Astrocyte (in vitro differentiated cells and primary cell): ENCODE data around the gene APBB1. TPM values are rescaled to one million over a fixed set of nuclear protein-coding genes. Genes with fewer than 3 reads are reported as not detected.

ENCODE experiments used
- DNase-seq: peaks from one replicate; pipeline ENCODE4 v3.0.0-alpha.2; 2010; ENCODE audit warnings: low read depth
- FAIRE-seq: peaks from 2 replicates; lab custom pipeline; 2011; peaks lifted over from hg19 to GRCh38; lab: Jason Lieb, UNC
- H2AFZ ChIP-seq: 2 replicates; pipeline ENCODE4 v1.6.0; 2012; ENCODE audit warnings: low read depth, low read length, inconsistent platforms
- H3K27ac ChIP-seq: 2 replicates; pipeline ENCODE4 v1.5.1; 2011; ENCODE audit warnings: low read depth, low read length, inconsistent platforms
- H3K27me3 ChIP-seq: 2 replicates; pipeline ENCODE4 v1.6.0; 2011; ENCODE audit warnings: low read length, inconsistent platforms; ENCODE audit not compliant: insufficient read depth
- H3K36me3 ChIP-seq: 2 replicates; pipeline ENCODE4 v1.5.1; 2011; ENCODE audit warnings: low read length, inconsistent platforms; ENCODE audit not compliant: insufficient read depth
- H3K4me1 ChIP-seq: 2 replicates; pipeline ENCODE4 v1.5.1; 2011; ENCODE audit warnings: low read length, inconsistent platforms; ENCODE audit not compliant: insufficient read depth
- H3K4me2 ChIP-seq: 2 replicates; pipeline ENCODE4 v1.6.0; 2012; ENCODE audit warnings: low read length, inconsistent platforms
- H3K4me3 ChIP-seq: 2 replicates; pipeline ENCODE4 v1.5.1; 2011; ENCODE audit warnings: low read depth, mild to moderate bottlenecking, low read length, inconsistent platforms; ENCODE audit not compliant: insufficient read depth
- H3K79me2 ChIP-seq: 2 replicates; pipeline ENCODE4 v1.6.0; 2012; ENCODE audit warnings: mild to moderate bottlenecking, low read length, inconsistent platforms; ENCODE audit not compliant: insufficient read depth
- H3K9ac ChIP-seq: 2 replicates; pipeline ENCODE4 v1.6.0; 2012; ENCODE audit warnings: mild to moderate bottlenecking, low read length, inconsistent platforms
- H3K9me3 ChIP-seq: 2 replicates; pipeline ENCODE4 v1.5.1; 2012; ENCODE audit warnings: low read depth, mild to moderate bottlenecking, low read length, inconsistent platforms; ENCODE audit not compliant: insufficient read depth
- H4K20me1 ChIP-seq: 2 replicates; pipeline ENCODE4 v1.6.0; 2012; ENCODE audit warnings: low read length, inconsistent platforms; ENCODE audit not compliant: insufficient read depth
- H3K27ac Mint-ChIP-seq: one replicate; pipeline ENCODE4 v1.8.0; 2021; ENCODE audit warnings: mild to moderate bottlenecking, mixed read lengths; ENCODE audit not compliant: unreplicated experiment
- H3K27me3 Mint-ChIP-seq: one replicate; pipeline ENCODE4 v1.8.0; 2021; ENCODE audit warnings: low read depth, mixed read lengths; ENCODE audit not compliant: unreplicated experiment
- H3K36me3 Mint-ChIP-seq: one replicate; pipeline ENCODE4 v1.8.0; 2021; ENCODE audit warnings: low read depth, mixed read lengths; ENCODE audit not compliant: unreplicated experiment
- H3K4me1 Mint-ChIP-seq: one replicate; pipeline ENCODE4 v1.8.0; 2021; ENCODE audit warnings: low read depth, mixed read lengths; ENCODE audit not compliant: unreplicated experiment
- H3K4me3 Mint-ChIP-seq: one replicate; pipeline ENCODE4 v1.8.0; 2021; ENCODE audit warnings: mild to moderate bottlenecking, moderate library complexity, mixed read lengths; ENCODE audit not compliant: unreplicated experiment
- H3K9me3 Mint-ChIP-seq: one replicate; pipeline ENCODE4 v1.8.0; 2021; ENCODE audit warnings: mild to moderate bottlenecking, mixed read lengths; ENCODE audit not compliant: unreplicated experiment
- CTCF ChIP-seq: IDR thresholded peaks from 2 replicates; pipeline ENCODE4 v1.5.1; 2011; ENCODE audit warnings: low read depth, mild to moderate bottlenecking, inconsistent platforms, low read length, moderate library complexity; ENCODE audit not compliant: insufficient read depth
- EZH2 ChIP-seq: IDR thresholded peaks from 2 replicates; pipeline ENCODE4 v1.6.1; 2012; ENCODE audit warnings: mild to moderate bottlenecking, low read length, inconsistent platforms; ENCODE audit not compliant: insufficient read depth
- total RNA-seq: library from RNA; stranded (reverse); gene quantifications from 2 replicates; pipeline ENCODE4 v1.2.1, GENCODE V29; 2021

Gene APBB1
- total RNA-seq, 1 donor from 2014 or later = 36.3 TPM

- H3K27ac ChIP-seq = no peak overlapping the region
- H4K20me1 ChIP-seq = no peaks in the 10 kb centered on the region
- H3K4me1 ChIP-seq = no peaks in the 10 kb centered on the region
- H3K4me1 Mint-ChIP-seq = peaks cover 4% of the 10 kb centered on the region
- H3K9ac ChIP-seq = no peak overlapping the region
- no peaks in the 10 kb centered on the region for H3K9me3 Mint-ChIP-seq
- peak; percentile 17 for FAIRE-seq
- no peak for TF ChIP-seq CTCF
- no peak for TF ChIP-seq EZH2
- H3K36me3 Mint-ChIP-seq = peaks cover 2% of the 10 kb centered on the region
- H3K27me3 Mint-ChIP-seq = peaks cover 8% of the 10 kb centered on the region
- H3K27ac Mint-ChIP-seq = no peak overlapping the region
- peak; percentile 67 for DNase-seq
- no peak overlapping the region for H3K4me2 ChIP-seq
- no peaks in the 10 kb centered on the region for H3K36me3 ChIP-seq
- H3K79me2 ChIP-seq = no peaks in the 10 kb centered on the region
- H3K27me3 ChIP-seq = no peaks in the 10 kb centered on the region
- H3K9me3 ChIP-seq = no peaks in the 10 kb centered on the region
- no peak overlapping the region for H3K4me3 ChIP-seq
- no peak overlapping the region for H2AFZ ChIP-seq
- H3K4me3 Mint-ChIP-seq = no peak overlapping the region
Observed at GRCh38 chr11:6431861-6432260, 13.0 kb upstream of the APBB1 start.

- no peaks in the 10 kb centered on the region for H3K36me3 ChIP-seq
- no peaks in the 10 kb centered on the region for H3K79me2 ChIP-seq
- H3K4me2 ChIP-seq = no peak overlapping the region
- H3K36me3 Mint-ChIP-seq = no peaks in the 10 kb centered on the region
- no peak overlapping the region for H3K27ac Mint-ChIP-seq
- peaks cover 4% of the 10 kb centered on the region for H3K4me1 Mint-ChIP-seq
- H3K27ac ChIP-seq = no peak overlapping the region
- H4K20me1 ChIP-seq = no peaks in the 10 kb centered on the region
- no peak overlapping the region for H3K4me3 ChIP-seq
- H2AFZ ChIP-seq = no peak overlapping the region
- H3K4me3 Mint-ChIP-seq = no peak overlapping the region
- peaks cover 5% of the 10 kb centered on the region for H3K27me3 ChIP-seq
- H3K4me1 ChIP-seq = no peaks in the 10 kb centered on the region
- no peak overlapping the region for H3K9ac ChIP-seq
- peaks cover 10% of the 10 kb centered on the region for H3K27me3 Mint-ChIP-seq
- TF ChIP-seq CTCF (no peak), EZH2 (no peak)
- H3K9me3 Mint-ChIP-seq = no peaks in the 10 kb centered on the region
- no peaks in the 10 kb centered on the region for H3K9me3 ChIP-seq
- DNase-seq (no peak), FAIRE-seq (no peak)
Observed at GRCh38 chr11:6427516-6427915, 8.6 kb upstream of the APBB1 start.

GRCh38 chr11:6420677-6421076 lies 1.8 kb upstream of the APBB1 start:
- no peak overlapping the region for H3K9ac ChIP-seq
- no peak overlapping the region for H3K4me3 ChIP-seq
- no peak overlapping the region for H3K27ac Mint-ChIP-seq
- H3K4me3 Mint-ChIP-seq = no peak overlapping the region
- no peaks in the 10 kb centered on the region for H3K9me3 Mint-ChIP-seq
- TF ChIP-seq EZH2 (no peak), CTCF (no peak)
- no peaks in the 10 kb centered on the region for H3K36me3 Mint-ChIP-seq
- H3K27ac ChIP-seq = no peak overlapping the region
- peaks cover 7% of the 10 kb centered on the region for H3K4me1 ChIP-seq
- peaks cover 2% of the 10 kb centered on the region for H3K4me1 Mint-ChIP-seq
- H2AFZ ChIP-seq = no peak overlapping the region
- H3K79me2 ChIP-seq = peaks cover 10% of the 10 kb centered on the region
- H3K36me3 ChIP-seq = no peaks in the 10 kb centered on the region
- H3K4me2 ChIP-seq = no peak overlapping the region
- H3K27me3 Mint-ChIP-seq = peaks cover 10% of the 10 kb centered on the region
- no peak for DNase-seq
- H3K9me3 ChIP-seq = no peaks in the 10 kb centered on the region
- no peak for FAIRE-seq
- H3K27me3 ChIP-seq = peaks cover 5% of the 10 kb centered on the region
- H4K20me1 ChIP-seq = peaks cover 19% of the 10 kb centered on the region
